Retinal pigment epithelial cell (primary cell): ENCODE results near the gene GSTK1.
A peak's percentile ranks its signal among the peaks of the same experiment; 100 is the strongest.
"Not testable (repeated sequence)": the region's sequence is repeated elsewhere in the genome, so short reads cannot be mapped to it uniquely, and the experiment has no call there.

Source experiments
- DNase-seq: peaks from one replicate; pipeline ENCODE4 v3.0.0-alpha.2; 2010; ENCODE audit warnings: low read depth
- H3K4me3 ChIP-seq: 2 replicates; pipeline ENCODE4 v1.5.1; 2011; ENCODE audit warnings: mild to moderate bottlenecking, low read length, control low read depth, moderate library complexity
- TF ChIP-seq, protein P1 (sequence below): conservative IDR thresholded peaks from 2 replicates; pipeline ENCODE4 v1.5.1; 2011; ENCODE audit warnings: low read depth, low read length, control low read depth, inconsistent platforms

Gene GSTK1

GRCh38 chr7:143255564-143255963 lies 7.7 kb upstream of the GSTK1 start:
- no peak for DNase-seq

GRCh38 chr7:143256325-143256724 lies 6.9 kb upstream of the GSTK1 start:
- no peak for DNase-seq

More at GRCh38 chr7:143255564-143255963, 7.7 kb upstream of the GSTK1 start:
- H3K4me3 ChIP-seq: no peak overlapping the region
- TF ChIP-seq, protein P1, sequence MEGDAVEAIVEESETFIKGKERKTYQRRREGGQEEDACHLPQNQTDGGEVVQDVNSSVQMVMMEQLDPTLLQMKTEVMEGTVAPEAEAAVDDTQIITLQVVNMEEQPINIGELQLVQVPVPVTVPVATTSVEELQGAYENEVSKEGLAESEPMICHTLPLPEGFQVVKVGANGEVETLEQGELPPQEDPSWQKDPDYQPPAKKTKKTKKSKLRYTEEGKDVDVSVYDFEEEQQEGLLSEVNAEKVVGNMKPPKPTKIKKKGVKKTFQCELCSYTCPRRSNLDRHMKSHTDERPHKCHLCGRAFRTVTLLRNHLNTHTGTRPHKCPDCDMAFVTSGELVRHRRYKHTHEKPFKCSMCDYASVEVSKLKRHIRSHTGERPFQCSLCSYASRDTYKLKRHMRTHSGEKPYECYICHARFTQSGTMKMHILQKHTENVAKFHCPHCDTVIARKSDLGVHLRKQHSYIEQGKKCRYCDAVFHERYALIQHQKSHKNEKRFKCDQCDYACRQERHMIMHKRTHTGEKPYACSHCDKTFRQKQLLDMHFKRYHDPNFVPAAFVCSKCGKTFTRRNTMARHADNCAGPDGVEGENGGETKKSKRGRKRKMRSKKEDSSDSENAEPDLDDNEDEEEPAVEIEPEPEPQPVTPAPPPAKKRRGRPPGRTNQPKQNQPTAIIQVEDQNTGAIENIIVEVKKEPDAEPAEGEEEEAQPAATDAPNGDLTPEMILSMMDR: no peak

GRCh38 chr7:143256932-143257331 lies 6.3 kb upstream of the GSTK1 start:
- no peak for DNase-seq
- H3K4me3 ChIP-seq: no peak overlapping the region
- TF ChIP-seq, protein P1: no peak

More at GRCh38 chr7:143256325-143256724, 6.9 kb upstream of the GSTK1 start:
- no peak overlapping the region for H3K4me3 ChIP-seq
- TF ChIP-seq, protein P1: peak; percentile 21

DNA sequence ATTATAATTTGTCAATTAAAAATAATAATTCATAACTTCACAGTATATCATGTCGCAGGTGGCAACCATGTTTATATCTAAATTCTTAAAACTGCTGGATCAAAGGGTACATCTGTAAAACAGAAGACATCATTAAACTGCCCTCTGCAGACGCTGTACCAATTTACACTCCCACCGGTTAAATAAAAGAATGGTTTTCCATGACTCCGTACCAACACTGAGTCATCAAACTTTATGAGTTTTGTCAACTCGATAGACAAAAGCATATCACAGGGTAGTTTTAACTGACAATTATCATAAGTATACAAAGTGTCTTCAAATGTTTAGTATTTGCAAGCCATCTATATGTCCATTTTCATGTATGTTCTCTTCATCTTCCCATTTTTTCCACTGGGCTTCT lies 5.7 kb upstream of the GSTK1 start:
- no peak for DNase-seq
- TF ChIP-seq, protein P1: no peak

GRCh38 chr7:143258831-143259230 lies 4.4 kb upstream of the GSTK1 start:
- H3K4me3 ChIP-seq: no peak overlapping the region
- TF ChIP-seq, protein P1: no peak
- no peak for DNase-seq

More for the DNA sequence above, 5.7 kb upstream of the GSTK1 start:
- no peak overlapping the region for H3K4me3 ChIP-seq

GRCh38 chr7:143259765-143260164 lies 3.5 kb upstream of the GSTK1 start:
- H3K4me3 ChIP-seq: no peak overlapping the region
- TF ChIP-seq, protein P1: no peak
- DNase-seq: no peak

DNA sequence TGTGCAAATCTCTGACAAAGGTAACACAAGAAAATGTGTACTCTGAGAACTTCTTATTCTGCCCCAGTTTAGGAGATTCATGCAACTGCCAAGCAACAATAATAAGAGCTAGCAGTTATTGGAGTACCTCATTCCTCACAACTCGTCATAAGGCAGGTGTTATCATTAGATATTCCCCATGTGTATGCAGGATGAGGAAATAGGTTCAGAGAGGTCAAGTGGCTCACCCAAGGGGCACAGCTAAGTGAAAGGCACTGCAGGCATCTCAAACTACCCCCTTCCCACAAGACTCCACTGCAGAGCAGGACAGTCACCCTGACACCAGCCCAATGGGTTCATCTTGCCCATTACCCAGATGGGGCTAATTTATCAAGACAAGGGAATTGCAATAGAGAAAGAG lies 1.3 kb upstream of the GSTK1 start:
- no peak for DNase-seq
- no peak overlapping the region for H3K4me3 ChIP-seq
- TF ChIP-seq, protein P1: no peak

GRCh38 chr7:143264196-143264568 lies 941 bp downstream of the GSTK1 start:
- DNase-seq: not testable (repeated sequence)
- peak overlapping the region; percentile 88 for H3K4me3 ChIP-seq
